Hepatocyte (in vitro differentiated cells): ENCODE results near the gene ZMIZ1. TPM values are rescaled to one million over a fixed set of nuclear protein-coding genes. Genes with fewer than 3 reads are reported as not detected.

ENCODE experiments used
- DNase-seq: peaks from one replicate; pipeline ENCODE4 v3.0.0-alpha.2; 2016; ENCODE audit warnings: low spot score
- H2AFZ ChIP-seq: fragments of 200-600 bp; sonication (generic); 2 replicates; pipeline ENCODE4 v1.6.0; 2016; ENCODE audit warnings: antibody characterized with exemption, mild to moderate bottlenecking
- H3K27ac ChIP-seq: fragments of 200-600 bp; sonication (generic); 2 replicates; pipeline ENCODE4 v1.5.1; 2016; ENCODE audit warnings: mild to moderate bottlenecking
- H3K27me3 ChIP-seq: fragments of 200-600 bp; sonication (generic); 2 replicates; pipeline ENCODE4 v1.6.1; 2016
- H3K36me3 ChIP-seq: fragments of 200-600 bp; sonication (generic); replicated peaks from 2 replicates; pipeline ENCODE4 v1.5.1; 2016; ENCODE audit warnings: low read depth; ENCODE audit not compliant: insufficient read depth
- H3K4me1 ChIP-seq: fragments of 200-600 bp; sonication (generic); 2 replicates; pipeline ENCODE4 v1.5.1; 2016; ENCODE audit warnings: mild to moderate bottlenecking, moderate library complexity; ENCODE audit not compliant: insufficient read depth
- H3K4me2 ChIP-seq: fragments of 200-600 bp; sonication (generic); 2 replicates; pipeline ENCODE4 v1.6.0; 2016
- H3K4me3 ChIP-seq: fragments of 200-600 bp; sonication (generic); 2 replicates; pipeline ENCODE4 v1.5.1; 2016; ENCODE audit warnings: mild to moderate bottlenecking
- H3K79me2 ChIP-seq: fragments of 200-600 bp; sonication (generic); 2 replicates; pipeline ENCODE4 v1.6.0; 2017; ENCODE audit warnings: mild to moderate bottlenecking
- H3K9me2 ChIP-seq: fragments of 200-600 bp; sonication (generic); replicated peaks from 2 replicates; pipeline ENCODE4 v1.6.0; 2017; ENCODE audit warnings: mild to moderate bottlenecking; ENCODE audit not compliant: insufficient read depth
- H3K9me3 ChIP-seq: fragments of 200-600 bp; sonication (generic); 2 replicates; pipeline ENCODE4 v1.5.1; 2016; ENCODE audit warnings: low read depth, mild to moderate bottlenecking
- H4K20me1 ChIP-seq: fragments of 200-600 bp; sonication (generic); 2 replicates; pipeline ENCODE4 v1.6.0; 2016; ENCODE audit warnings: mild to moderate bottlenecking; ENCODE audit not compliant: insufficient read depth, poor library complexity, severe bottlenecking
- EZH2 ChIP-seq: fragments of 200-600 bp; sonication (generic); IDR thresholded peaks from 2 replicates; pipeline ENCODE4 v1.6.1; 2016; ENCODE audit warnings: antibody characterized with exemption, mild to moderate bottlenecking, borderline replicate concordance
- EZH2phosphoT487 ChIP-seq: fragments of 200-600 bp; sonication (generic); IDR thresholded peaks from one replicate; pipeline ENCODE4 v1.6.1; 2018; ENCODE audit warnings: antibody characterized with exemption, mild to moderate bottlenecking, low read depth, moderate library complexity; ENCODE audit not compliant: unreplicated experiment, severe bottlenecking
- WGBS: methylation state at CpG from one replicate; pipeline ENCODE4 v1.1.6; 2016; ENCODE audit warnings: low lambda C conversion rate; ENCODE audit errors: missing lambda C conversion rate; 5-methylcytosine and 5-hydroxymethylcytosine counted together
- polyA plus RNA-seq: library from polyadenylated mRNA; unstranded; fragments of >200 nt; fragmentation: Nextera tagmentation; extraction: Ambion mirVana; gene quantifications from 2 replicates; pipeline ENCODE4 v1.2.1, GENCODE V29; 2016
- total RNA-seq: library from RNA; depleted of rRNA; stranded (reverse); fragments of >200 nt; gene quantifications from 2 replicates; pipeline ENCODE4 v1.2.3, GENCODE V29; 2014
- TF ChIP-seq, protein P1 (sequence below): fragments of 200-600 bp; sonication (generic); IDR thresholded peaks from 2 replicates; pipeline ENCODE4 v1.5.1; 2016; ENCODE audit warnings: antibody characterized with exemption, mild to moderate bottlenecking; ENCODE audit not compliant: poor library complexity

Gene ZMIZ1
- total and polyA plus RNA-seq, 2 experiments from 2014 or later, result 30.9 to 32.4 TPM

DNA sequence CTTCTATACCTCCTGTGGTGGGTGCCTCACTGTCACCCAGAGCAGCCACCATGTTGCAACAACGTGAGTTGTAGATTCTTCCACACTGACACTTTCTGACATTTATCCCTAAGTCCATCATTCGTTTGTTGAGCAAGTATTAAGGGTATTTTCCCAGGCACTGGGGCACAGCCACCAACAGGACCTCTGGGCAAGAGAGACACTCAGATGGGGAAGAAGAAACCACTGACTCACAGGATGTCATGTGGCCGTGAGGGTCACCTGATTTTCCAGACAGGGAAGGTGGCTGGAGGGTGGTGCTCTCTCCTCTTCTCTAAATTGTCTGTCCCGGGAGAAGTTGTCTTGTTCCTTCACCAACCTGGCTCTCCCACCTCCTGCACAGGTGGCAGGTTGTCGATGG, 226.8 kb downstream of the ZMIZ1 start:
- TF ChIP-seq EZH2phosphoT487, result no peak
- TF ChIP-seq, protein P1, sequence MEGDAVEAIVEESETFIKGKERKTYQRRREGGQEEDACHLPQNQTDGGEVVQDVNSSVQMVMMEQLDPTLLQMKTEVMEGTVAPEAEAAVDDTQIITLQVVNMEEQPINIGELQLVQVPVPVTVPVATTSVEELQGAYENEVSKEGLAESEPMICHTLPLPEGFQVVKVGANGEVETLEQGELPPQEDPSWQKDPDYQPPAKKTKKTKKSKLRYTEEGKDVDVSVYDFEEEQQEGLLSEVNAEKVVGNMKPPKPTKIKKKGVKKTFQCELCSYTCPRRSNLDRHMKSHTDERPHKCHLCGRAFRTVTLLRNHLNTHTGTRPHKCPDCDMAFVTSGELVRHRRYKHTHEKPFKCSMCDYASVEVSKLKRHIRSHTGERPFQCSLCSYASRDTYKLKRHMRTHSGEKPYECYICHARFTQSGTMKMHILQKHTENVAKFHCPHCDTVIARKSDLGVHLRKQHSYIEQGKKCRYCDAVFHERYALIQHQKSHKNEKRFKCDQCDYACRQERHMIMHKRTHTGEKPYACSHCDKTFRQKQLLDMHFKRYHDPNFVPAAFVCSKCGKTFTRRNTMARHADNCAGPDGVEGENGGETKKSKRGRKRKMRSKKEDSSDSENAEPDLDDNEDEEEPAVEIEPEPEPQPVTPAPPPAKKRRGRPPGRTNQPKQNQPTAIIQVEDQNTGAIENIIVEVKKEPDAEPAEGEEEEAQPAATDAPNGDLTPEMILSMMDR, result no peak
- no peak for TF ChIP-seq EZH2
- H3K4me3 ChIP-seq, result no peak overlapping the region
- no peaks in the 10 kb centered on the region for H3K9me3 ChIP-seq
- no peak overlapping the region for H2AFZ ChIP-seq
- no peaks in the 10 kb centered on the region for H3K9me2 ChIP-seq
- H3K27ac ChIP-seq, result no peak overlapping the region
- no peak overlapping the region for H3K4me2 ChIP-seq
- H4K20me1 ChIP-seq, result peaks cover 5% of the 10 kb centered on the region
- H3K27me3 ChIP-seq, result no peaks in the 10 kb centered on the region
- H3K79me2 ChIP-seq, result no peaks in the 10 kb centered on the region
- WGBS, result 94% methylated on average over 5 of the region's 5 CpGs
- DNase-seq, result no peak
- no peaks in the 10 kb centered on the region for H3K36me3 ChIP-seq
- H3K4me1 ChIP-seq, result peaks cover 4% of the 10 kb centered on the region

DNA sequence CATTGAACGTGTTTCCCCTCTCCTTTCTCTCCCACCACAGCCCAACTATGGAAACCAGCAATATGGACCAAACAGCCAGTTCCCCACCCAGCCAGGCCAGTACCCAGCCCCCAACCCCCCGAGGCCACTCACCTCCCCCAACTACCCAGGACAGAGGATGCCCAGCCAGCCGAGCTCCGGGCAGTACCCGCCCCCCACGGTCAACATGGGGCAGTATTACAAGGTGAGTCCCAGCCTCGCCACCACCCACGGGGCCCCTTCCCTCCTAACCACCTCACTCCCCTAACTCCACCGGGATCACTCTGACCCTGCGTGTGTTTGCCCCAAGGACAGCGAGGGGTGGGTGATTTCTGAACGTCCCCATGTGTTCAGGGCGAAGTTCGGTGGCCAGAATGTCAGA, 227.7 kb downstream of the ZMIZ1 start:
- H3K27me3 ChIP-seq, result no peaks in the 10 kb centered on the region
- no peaks in the 10 kb centered on the region for H3K36me3 ChIP-seq
- no peak overlapping the region for H3K4me3 ChIP-seq
- H3K4me2 ChIP-seq, result no peak overlapping the region
- TF ChIP-seq EZH2 (no peak), EZH2phosphoT487 (no peak)
- TF ChIP-seq, protein P1, result no peak
- no peaks in the 10 kb centered on the region for H3K9me3 ChIP-seq
- DNase-seq, result no peak
- H2AFZ ChIP-seq, result no peak overlapping the region
- H3K79me2 ChIP-seq, result no peaks in the 10 kb centered on the region
- H3K4me1 ChIP-seq, result peaks cover 6% of the 10 kb centered on the region
- no peaks in the 10 kb centered on the region for H3K9me2 ChIP-seq
- H3K27ac ChIP-seq, result no peak overlapping the region
- no peaks in the 10 kb centered on the region for H4K20me1 ChIP-seq
- WGBS, result 91% methylated on average over 14 of the region's 14 CpGs

DNA sequence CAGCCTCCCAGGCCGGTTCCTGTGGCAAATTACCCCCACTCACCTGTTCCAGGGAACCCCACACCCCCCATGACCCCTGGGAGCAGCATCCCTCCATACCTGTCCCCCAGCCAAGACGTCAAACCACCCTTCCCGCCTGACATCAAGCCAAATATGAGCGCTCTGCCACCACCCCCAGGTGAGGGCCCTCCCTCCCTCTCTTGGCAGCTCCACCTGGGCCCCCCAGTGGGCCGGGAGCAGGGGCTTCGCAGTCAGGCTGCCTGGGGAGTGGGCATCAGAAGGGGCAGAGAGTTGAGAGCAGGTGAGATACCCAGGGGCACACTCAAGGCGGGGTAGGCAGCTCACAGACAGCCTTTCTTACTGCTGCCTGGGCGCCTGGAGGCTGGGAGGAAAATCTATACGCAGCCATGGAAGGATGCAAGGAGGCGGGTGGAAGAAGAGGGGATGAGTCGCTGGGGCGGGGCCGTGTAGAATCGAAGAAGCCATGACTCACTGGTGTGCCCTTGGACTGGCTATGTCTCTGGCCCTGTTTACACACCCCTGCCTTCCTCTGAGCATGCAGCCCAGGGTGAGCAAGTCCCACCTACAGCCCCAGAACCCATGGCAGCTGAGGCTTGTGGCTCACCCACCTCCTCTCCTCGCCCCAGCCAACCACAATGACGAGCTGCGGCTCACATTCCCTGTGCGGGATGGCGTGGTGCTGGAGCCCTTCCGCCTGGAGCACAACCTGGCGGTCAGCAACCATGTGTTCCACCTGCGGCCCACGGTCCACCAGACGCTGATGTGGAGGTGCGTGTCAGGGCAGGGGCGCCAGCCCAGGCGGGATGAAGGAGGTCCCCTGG, 229.9 kb downstream of the ZMIZ1 start:
- no peaks in the 10 kb centered on the region for H3K9me3 ChIP-seq
- peak; percentile 85 for DNase-seq
- H3K4me2 ChIP-seq, result no peak overlapping the region

DNA sequence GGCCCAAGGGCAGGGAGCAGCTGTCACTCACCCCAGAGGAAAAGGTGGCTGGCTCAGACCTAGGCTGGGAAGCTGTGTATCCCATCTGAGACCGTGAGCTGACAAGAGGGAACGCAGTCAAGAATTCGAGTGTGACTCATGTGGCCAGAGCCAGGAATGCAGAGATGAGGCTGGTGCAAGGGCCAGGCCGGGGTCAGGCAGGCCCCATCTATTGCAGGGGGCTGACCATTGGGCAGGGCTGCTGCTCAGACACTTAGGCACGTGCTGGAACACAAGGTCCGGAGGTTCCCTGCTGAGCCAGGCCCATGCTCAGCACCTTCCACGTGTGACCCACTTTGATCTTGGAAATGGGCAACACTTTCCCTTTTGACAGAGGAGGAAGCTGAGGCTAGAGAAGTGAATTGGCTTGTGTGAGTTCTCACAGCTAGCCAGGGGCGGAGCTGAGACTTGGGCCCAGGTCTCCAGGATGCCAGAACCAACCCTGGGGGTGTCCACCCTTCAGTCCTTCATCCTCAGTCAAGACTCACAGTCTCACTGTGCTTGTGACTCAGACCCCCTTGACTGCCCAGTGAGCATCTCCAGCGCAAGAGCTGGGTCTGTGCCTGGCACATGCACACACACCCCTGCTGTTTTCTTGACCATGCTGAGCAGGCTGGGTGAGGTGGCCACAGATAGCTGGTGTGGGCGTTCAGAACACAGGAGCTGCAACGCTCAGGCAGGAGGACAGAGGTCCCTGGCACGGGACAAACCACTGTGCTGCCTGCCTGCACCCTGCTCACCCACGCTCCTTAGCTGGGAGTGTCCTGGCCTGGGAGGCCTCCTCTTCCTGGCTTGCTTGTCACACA, 230.9 kb downstream of the ZMIZ1 start:
- H2AFZ ChIP-seq, result no peak overlapping the region
- TF ChIP-seq EZH2phosphoT487, result no peak
- TF ChIP-seq, protein P1, result no peak
- no peak for TF ChIP-seq EZH2
- H3K27me3 ChIP-seq, result no peaks in the 10 kb centered on the region
- no peak overlapping the region for H3K27ac ChIP-seq
- no peaks in the 10 kb centered on the region for H3K9me2 ChIP-seq
- H3K79me2 ChIP-seq, result no peaks in the 10 kb centered on the region
- WGBS, result 88% methylated on average over 13 of the region's 13 CpGs
- no peak overlapping the region for H3K4me2 ChIP-seq
- no peak overlapping the region for H3K4me3 ChIP-seq
- no peaks in the 10 kb centered on the region for H3K36me3 ChIP-seq
- DNase-seq, result no peak
- no peaks in the 10 kb centered on the region for H4K20me1 ChIP-seq
- H3K4me1 ChIP-seq, result peaks cover 6% of the 10 kb centered on the region
- no peaks in the 10 kb centered on the region for H3K9me3 ChIP-seq

More for the DNA sequence above, 229.9 kb downstream of the ZMIZ1 start:
- Histone ChIP-seq H3K79me2 (no peaks in the 10 kb centered on the region), H3K4me3 (no peak overlapping the region), H4K20me1 (no peaks in the 10 kb centered on the region), H3K27ac (peak overlapping the region; percentile 69), H3K9me2 (no peaks in the 10 kb centered on the region), H3K4me1 (peaks cover 6% of the 10 kb centered on the region), H3K27me3 (no peaks in the 10 kb centered on the region), H2AFZ (no peak overlapping the region), H3K36me3 (no peaks in the 10 kb centered on the region)
- 87% methylated on average over 27 of the region's 27 CpGs for WGBS
- no peak for TF ChIP-seq EZH2phosphoT487
